Measurements from ENCODE around the gene MB21D2. TPM values are rescaled to one million over a fixed set of nuclear protein-coding genes. Genes with fewer than 3 reads are reported as not detected.

MB21D2 gene
- total and polyA plus RNA-seq, 2 of the 8 experiments (the other 6 are each of a cell fraction or from before 2014, with no cell fraction given) = 10.0 to 21.0 TPM

DNA sequence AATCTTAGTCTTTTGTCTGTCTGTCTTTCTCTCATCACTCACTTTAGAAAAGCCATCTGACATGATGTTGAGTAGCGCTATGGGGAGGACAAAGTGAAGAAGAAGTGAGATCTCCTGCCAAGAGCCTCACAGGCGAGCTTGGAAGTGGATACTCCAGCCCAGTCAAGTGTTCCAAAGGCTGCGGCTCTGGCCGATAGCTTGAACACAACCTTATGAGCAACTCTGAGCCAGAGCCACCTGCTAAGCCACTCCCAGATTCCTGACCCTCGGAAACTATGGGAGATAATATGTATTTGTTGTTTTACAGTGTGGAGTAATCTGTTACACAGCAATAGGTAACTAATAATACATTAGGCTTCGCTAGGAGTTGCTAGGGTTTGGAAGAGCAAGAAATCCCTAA lies 76.2 kb downstream of the MB21D2 start:
- no peak overlapping the region; the same call in 1 of the 2 replicates for H2BK5ac ChIP-seq (ENCODE audit: low read depth, low read length)
- TF ChIP-seq KDM1A (IDR thresholded peaks at IDR 0.05; ENCODE audit: borderline replicate concordance, low read length) (no peak), CHD1 (IDR thresholded peaks at IDR 0.05; ENCODE audit: low read depth, low read length) (no peak), CREB1 (IDR thresholded peaks at IDR 0.05) (no peak), RAD21 (IDR thresholded peaks at IDR 0.05 in 1 of 2, conservative IDR thresholded peaks at IDR 0.05 in 1 of 2; ENCODE audit: low read depth in 2 of 2, low read length in 2 of 2) (no peak), SIN3A (conservative IDR thresholded peaks at IDR 0.05 in 1 of 2, IDR thresholded peaks at IDR 0.05 in 1 of 2; ENCODE audit: low read depth in 1 of 2, low read length in 2 of 2) (no peak), JUND (IDR thresholded peaks at IDR 0.05; ENCODE audit: low read length) (no peak), POLR2A (IDR thresholded peaks at IDR 0.05; ENCODE audit: control extremely low read depth in 1 of 2, low read depth in 2 of 2, low read length in 2 of 2) (no peak), SIRT6 (IDR thresholded peaks at IDR 0.05; ENCODE audit: low read length) (no peak), TAF1 (IDR thresholded peaks at IDR 0.05; ENCODE audit: low read depth, low read length) (no peak), TEAD4 (IDR thresholded peaks at IDR 0.05; ENCODE audit: low read depth, low read length) (no peak), HDAC6 (IDR thresholded peaks at IDR 0.05; ENCODE audit: low read depth, low read length) (no peak), RXRA (IDR thresholded peaks at IDR 0.05; ENCODE audit: insufficient read depth, low read depth, low read length) (no peak), POLR2AphosphoS5 (IDR thresholded peaks at IDR 0.05; ENCODE audit: low read depth, low read length) (no peak), SP4 (IDR thresholded peaks at IDR 0.05; ENCODE audit: low read length) (no peak)
- TF ChIP-seq, protein P1, sequence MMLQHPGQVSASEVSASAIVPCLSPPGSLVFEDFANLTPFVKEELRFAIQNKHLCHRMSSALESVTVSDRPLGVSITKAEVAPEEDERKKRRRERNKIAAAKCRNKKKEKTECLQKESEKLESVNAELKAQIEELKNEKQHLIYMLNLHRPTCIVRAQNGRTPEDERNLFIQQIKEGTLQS (IDR thresholded peaks at IDR 0.05; ENCODE audit: insufficient read depth, low read depth, low read length) = no peak

More for the DNA sequence above, 76.2 kb downstream of the MB21D2 start:
- Histone ChIP-seq H3K23ac (ENCODE audit: insufficient read length) (no peak overlapping the region), H4K91ac (replicated peaks; ENCODE audit: insufficient read length, low read length) (no peak overlapping the region), H3K9me3 (ENCODE audit: insufficient read depth in 2 of 2, low read depth in 1 of 2, low read length in 1 of 2) (no peaks in the 10 kb centered on the region), H3K36me3 (ENCODE audit: control insufficient read depth in 2 of 4, insufficient read depth in 4 of 4, low read length in 3 of 4) (no peaks in the 10 kb centered on the region), H3K23me2 (ENCODE audit: low read depth, low read length) (no peaks in the 10 kb centered on the region), H2BK12ac (ENCODE audit: low read depth, low read length) (no peak overlapping the region), H3K56ac (replicated peaks; ENCODE audit: insufficient read length, low read depth, low read length) (no peak overlapping the region), H4K20me1 (replicated peaks in 1 of 2; ENCODE audit: control insufficient read depth in 1 of 2, insufficient read depth in 2 of 2, low read length in 2 of 2) (peaks cover 0 to 3% of the 10 kb centered on the region in 2 experiments), H3K79me2 (ENCODE audit: control insufficient read depth in 1 of 2, insufficient read depth in 2 of 2, low read length in 2 of 2) (peaks cover 4 to 77% of the 10 kb centered on the region in 2 experiments), H3K18ac (ENCODE audit: extremely low read depth, low read length) (no peak overlapping the region), H3K4me1 (replicated peaks in 1 of 4; ENCODE audit: control insufficient read depth in 3 of 4, insufficient read depth in 4 of 4, low read length in 3 of 4) (peaks cover 0 to 12% (median 6%) of the 10 kb centered on the region in 4 experiments; a peak in 3 of 7 replicates), H4K8ac (ENCODE audit: extremely low read depth, insufficient read depth, low read length) (no peak overlapping the region), H2AFZ (ENCODE audit: low read length) (no peak overlapping the region), H3K4me3 (ENCODE audit: extremely low read depth in 1 of 4, insufficient read depth in 2 of 4, low read depth in 3 of 4, low read length in 4 of 4) (no peak overlapping the region), H2AK5ac (ENCODE audit: low read depth, low read length) (no peak overlapping the region), H4K5ac (ENCODE audit: insufficient read length, low read depth, low read length) (no peak overlapping the region), H3K27ac (ENCODE audit: low read depth, low read length) (no peak overlapping the region), H3K4ac (replicated peaks; ENCODE audit: insufficient read length, low read depth, low read length) (no peak overlapping the region), H3K4me2 (ENCODE audit: insufficient read depth in 1 of 2, low read depth in 2 of 2, low read length in 2 of 2) (no peak overlapping the region), H2BK120ac (replicated peaks; ENCODE audit: low read depth, low read length) (no peak overlapping the region), H2BK15ac (ENCODE audit: low read length) (no peak overlapping the region), H3K14ac (ENCODE audit: insufficient read length) (no peak overlapping the region), H2BK20ac (ENCODE audit: low read length) (no peak overlapping the region), H3K27me3 (replicated peaks in 1 of 4; ENCODE audit: control insufficient read depth in 3 of 4, extremely low read depth in 1 of 4, insufficient read depth in 3 of 4, low read length in 3 of 4) (no peaks in the 10 kb centered on the region), H3K9ac (replicated peaks in 1 of 4; ENCODE audit: extremely low read depth in 1 of 4, low read depth in 3 of 4, low read length in 3 of 4) (no peak overlapping the region), H3K79me1 (ENCODE audit: low read depth, low read length) (peaks cover 12% of the 10 kb centered on the region)
- WGBS, 2 experiments (ENCODE audit: extremely low coverage in 1 of 2, insufficient coverage in 1 of 2, insufficient read length in 1 of 2, insufficient replicate concordance in 2 of 2, low coverage in 1 of 2, low lambda C conversion rate in 2 of 2, missing lambda C conversion rate in 1 of 2) = 87% methylated on average over 6 of the region's 6 CpGs; no CpG with 5 or more reads in 1 of the 2 experiments
- no peak for FAIRE-seq
- no peak for DNase-seq (ENCODE audit: low read depth in 1 of 2, low spot score in 2 of 2)
- ChIA-PET POLR2A (ENCODE audit: partially characterized antibody) (interaction anchor here (1.6 kb wide), 1 partner anchor 9 kb away, joined by 4 read pairs; no protein-coding TSS in a partner anchor), CTCF (ENCODE audit: partially characterized antibody) (interaction anchor here (0.7 to 1.7 kb wide), 6 partner anchors 9 to 73 kb away, joined by 3 to 7 read pairs (median 4); no protein-coding TSS in a partner anchor)

All from H1 (cell line).